Motor neuron (in vitro differentiated cells): ENCODE measurements around the gene AKT1. TPM values are rescaled to one million over a fixed set of nuclear protein-coding genes. Genes with fewer than 3 reads are reported as not detected.

Source experiments
- ATAC-seq, 8 experiments: fragments of 200-7000 bp; cut with Tn5 transposase; replicated peaks in 6 of 8; 2 replicates each; pipeline ENCODE4 v1.8.0; 2021; ENCODE audit warnings: mild to moderate bottlenecking in 8 of 8, moderate library complexity in 8 of 8
- H3K27ac ChIP-seq, 2 donors: fragments of 250-450 bp; sonication (Bioruptor Pico); 2 replicates each; pipeline ENCODE4 v1.9.0; 2021; ENCODE audit warnings: antibody characterized with exemption in 2 of 2, mild to moderate bottlenecking in 2 of 2, moderate library complexity in 1 of 2
- H3K4me1 ChIP-seq, 2 donors: fragments of 250-450 bp; sonication (Bioruptor Pico); replicated peaks in 1 of 2; 2 replicates each; pipeline ENCODE4 v1.6.1; 2021; ENCODE audit warnings: antibody characterized with exemption in 2 of 2, mild to moderate bottlenecking in 2 of 2, moderate library complexity in 1 of 2
- H3K4me3 ChIP-seq, 5 donors: fragments of 250-450 bp; sonication (Bioruptor Pico); 2 replicates each; pipeline ENCODE4 v1.9.0; 2021; ENCODE audit warnings: antibody characterized with exemption in 5 of 5, mild to moderate bottlenecking in 5 of 5, moderate library complexity in 4 of 5
- WGBS, 10 experiments: fragments of 450-650 bp; shearing (Covaris generic); methylation state at CpG; one replicate each; pipeline ENCODE4 v1.0.0; 2022; 5-methylcytosine and 5-hydroxymethylcytosine counted together
- in situ Hi-C, 9 experiments: fragments of 400-800 bp; cut with MboI; loops; one replicate each; pipeline ENCODE4 v1.15.0; 2021; ENCODE audit warnings: low sequenced_read_pairs in 9 of 9, low pct_unique_long_range_greater_than_20kb in 2 of 9; ENCODE audit not compliant: unreplicated experiment in 9 of 9
- total RNA-seq, 8 experiments: library from RNA; unstranded; fragments of 300-600 nt; gene quantifications; 2 replicates each; pipeline versions ENCODE4 v1.2.3 to v1.2.4, GENCODE V29; 2022

AKT1 gene
- total RNA-seq, 8 experiments from 2014 or later = 55.9 to 120 (median 96.6) TPM

GRCh38 chr14:104776961-104777807 is 18.4 kb downstream of the AKT1 start:
- 0 to 74% (median 53%) methylated on average over 1 to 3 of the region's 16 CpGs; no CpG with 5 or more reads in 7 of the 10 experiments for WGBS, 10 experiments
- in situ Hi-C loops = no loop called here
- Histone ChIP-seq H3K4me1 (peaks cover 12 to 20% of the 10 kb centered on the region in 2 donors), H3K27ac (peak overlapping the region; percentile 6 to 83), H3K4me3 (no peak overlapping the region)
- ATAC-seq = peak in 5 of 8 experiments; percentile 65 to 87 (median 74)

DNA sequence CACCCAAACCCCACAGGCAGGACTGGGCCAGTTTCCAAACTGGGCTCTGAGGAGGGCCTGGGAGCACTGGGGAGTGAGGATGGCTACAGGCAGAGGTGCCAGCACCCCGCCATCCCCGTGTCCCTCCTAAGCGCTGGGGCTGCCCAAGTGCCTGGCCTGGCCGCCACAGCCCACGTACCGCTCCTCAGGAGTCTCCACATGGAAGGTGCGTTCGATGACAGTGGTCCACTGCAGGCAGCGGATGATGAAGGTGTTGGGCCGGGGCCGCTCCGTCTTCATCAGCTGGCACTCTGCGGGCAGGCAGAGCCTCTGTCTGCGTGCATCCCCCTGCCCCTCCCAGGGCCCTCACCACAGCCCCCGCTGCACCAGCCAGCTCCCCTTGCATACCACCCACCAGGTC is 19.1 kb downstream of the AKT1 start:
- in situ Hi-C loops = no loop called here
- WGBS, 10 experiments = 90% methylated on average over 2 of the region's 15 CpGs; no CpG with 5 or more reads in 9 of the 10 experiments
- H3K4me1 ChIP-seq = peaks cover 12 to 20% of the 10 kb centered on the region in 2 donors
- ATAC-seq = no peak
- H3K4me3 ChIP-seq = no peak overlapping the region
- H3K27ac ChIP-seq = no peak overlapping the region

DNA sequence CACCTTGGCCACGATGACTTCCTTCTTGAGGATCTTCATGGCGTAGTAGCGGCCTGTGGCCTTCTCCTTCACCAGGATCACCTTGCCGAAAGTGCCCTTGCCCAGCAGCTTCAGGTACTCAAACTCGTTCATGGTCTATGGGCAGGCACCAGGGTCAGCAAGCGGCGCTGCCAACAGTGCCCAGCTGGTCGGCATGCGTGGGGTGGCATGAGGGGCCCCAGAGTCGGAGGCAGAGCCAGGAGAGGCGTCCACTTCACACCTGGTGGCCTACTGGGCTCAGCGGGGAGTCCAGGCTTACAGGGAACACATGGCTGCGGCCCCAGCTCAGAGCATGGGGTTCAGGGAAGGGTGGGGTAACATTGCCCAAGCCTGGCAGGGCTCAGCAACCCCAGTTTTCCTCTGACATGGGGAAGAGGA is 20.5 kb downstream of the AKT1 start:
- WGBS, 10 experiments = 67 to 100% (median 82%) methylated on average over 1 to 6 of the region's 13 CpGs; no CpG with 5 or more reads in 7 of the 10 experiments

DNA sequence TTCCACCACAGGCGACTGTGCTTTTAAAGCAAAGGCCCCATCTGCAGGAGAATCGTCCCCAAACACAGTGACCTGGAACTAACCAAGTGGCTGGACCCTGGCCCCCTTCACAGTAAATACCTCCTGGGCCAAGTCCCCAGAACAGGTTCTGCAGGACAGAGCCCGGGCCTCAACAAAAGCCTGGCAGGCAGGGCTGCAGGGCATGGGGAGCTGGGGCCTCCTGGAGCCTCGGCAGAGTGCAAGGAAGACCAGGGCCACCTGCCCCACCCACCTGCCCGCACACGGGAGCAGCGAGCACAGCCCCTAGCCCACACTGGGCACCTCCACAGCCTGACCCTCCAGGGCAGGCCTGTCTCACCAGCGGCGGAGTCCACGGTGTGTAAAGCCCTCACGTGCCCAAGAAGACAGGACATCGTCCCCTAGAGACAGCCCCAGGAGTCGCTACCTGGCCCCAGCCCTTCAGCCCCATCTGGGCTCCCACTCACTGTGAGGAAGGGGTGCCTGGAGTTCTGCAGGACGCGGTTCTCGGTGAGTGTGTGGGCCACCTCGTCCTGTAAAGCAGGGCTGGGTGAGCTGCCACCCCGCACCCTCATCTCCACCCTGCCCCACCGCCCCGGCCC is 21.0 kb downstream of the AKT1 start:
- ATAC-seq = no peak
- Histone ChIP-seq H3K4me3 (no peak overlapping the region), H3K27ac (no peak overlapping the region), H3K4me1 (peaks cover 18 to 26% of the 10 kb centered on the region in 2 donors)
- in situ Hi-C loops = no loop called here
- WGBS, 10 experiments = 78 to 90% (median 90%) methylated on average over 4 to 5 of the region's 20 CpGs; no CpG with 5 or more reads in 7 of the 10 experiments

More for the DNA sequence above, 20.5 kb downstream of the AKT1 start:
- Histone ChIP-seq H3K27ac (no peak overlapping the region), H3K4me1 (peaks cover 13 to 21% of the 10 kb centered on the region in 2 donors), H3K4me3 (no peak overlapping the region)
- ATAC-seq = no peak
- in situ Hi-C loops = no loop called here

DNA sequence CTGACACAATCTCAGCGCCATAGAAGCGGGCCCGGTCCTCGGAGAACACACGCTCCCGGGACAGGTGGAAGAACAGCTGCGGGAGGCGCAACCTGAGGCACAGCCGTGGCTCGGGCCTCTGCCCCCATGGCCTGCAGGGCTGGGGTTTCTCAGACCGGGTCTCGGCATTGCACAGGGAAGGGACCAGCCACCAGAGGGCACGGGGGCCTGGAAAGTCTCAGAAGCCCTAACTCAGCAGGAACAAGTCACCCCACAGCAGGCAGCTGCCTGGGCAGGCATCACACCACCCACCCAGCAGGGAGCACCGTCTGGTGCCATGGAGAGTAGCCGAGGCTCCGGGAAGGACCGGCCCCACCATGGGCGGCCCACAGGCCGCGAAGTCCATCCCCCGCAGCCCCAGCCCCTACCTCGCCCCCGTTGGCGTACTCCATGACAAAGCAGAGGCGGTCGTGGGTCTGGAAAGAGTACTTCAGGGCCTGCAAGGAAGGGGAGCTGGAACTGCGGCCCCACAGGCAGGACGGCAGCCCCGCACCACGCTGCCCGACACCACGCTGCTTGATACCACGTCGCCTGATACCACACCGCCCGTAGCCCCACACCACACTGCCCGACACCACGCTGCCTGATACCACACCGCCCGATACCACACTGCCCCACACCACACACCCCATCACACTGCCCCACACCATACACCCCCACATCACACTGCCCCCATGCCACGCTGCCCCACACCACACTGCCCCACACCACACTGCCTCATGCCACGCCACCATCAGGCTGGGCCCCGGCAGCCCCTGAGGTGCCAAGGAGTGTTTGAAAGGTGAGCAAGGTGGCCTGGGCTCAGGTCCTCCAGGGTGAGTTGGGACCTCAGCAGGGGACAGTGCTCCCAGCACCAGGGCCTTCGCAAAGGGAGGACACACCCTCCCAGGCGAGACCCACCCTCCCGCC is 21.8 kb downstream of the AKT1 start:
- 40 to 66% methylated on average over 1 to 7 of the region's 46 CpGs; no CpG with 5 or more reads in 8 of the 10 experiments for whole genome bisulfite sequencing, 10 experiments
- peaks cover 26 to 33% of the 10 kb centered on the region in 2 donors for H3K4me1 ChIP-seq
- no peak overlapping the region for H3K4me3 ChIP-seq
- no peak for ATAC-seq
- H3K27ac ChIP-seq = no peak overlapping the region
- in situ Hi-C loops = no loop called here

GRCh38 chr14:104772707-104773504 is 22.6 kb downstream of the AKT1 start:
- Histone ChIP-seq H3K4me1 (peaks cover 21 to 26% of the 10 kb centered on the region in 2 donors), H3K27ac (no peak overlapping the region), H3K4me3 (no peak overlapping the region)
- WGBS, 10 experiments = 80 to 100% (median 98%) methylated on average over 1 to 7 of the region's 38 CpGs; no CpG with 5 or more reads in 6 of the 10 experiments
- in situ Hi-C loops = no loop called here
- no peak for ATAC-seq

- Histone ChIP-seq H3K4me1 (peaks cover 18 to 20% of the 10 kb centered on the region in 2 donors), H3K4me3 (no peak overlapping the region), H3K27ac (no peak overlapping the region)
- in situ Hi-C loops = no loop called here
- no peak for ATAC-seq
- 80 to 100% (median 98%) methylated on average over 1 to 18 of the region's 34 CpGs; no CpG with 5 or more reads in 4 of the 10 experiments for WGBS, 10 experiments
Measured at GRCh38 chr14:104771918-104772706, 23.4 kb downstream of the AKT1 start.

- in situ Hi-C loops = no loop called here
- Histone ChIP-seq H3K4me1 (peaks cover 16% of the 10 kb centered on the region in 2 donors), H3K4me3 (no peak overlapping the region), H3K27ac (no peak overlapping the region)
- ATAC-seq = no peak
- 100% methylated on average over 1 to 2 of the region's 4 CpGs; no CpG with 5 or more reads in 7 of the 10 experiments for WGBS, 10 experiments
Measured at GRCh38 chr14:104771374-104771773, 24.2 kb downstream of the AKT1 start.

- ATAC-seq = no peak
- in situ Hi-C loops = no loop called here
- H3K4me3 ChIP-seq = no peak overlapping the region
- no peak overlapping the region for H3K27ac ChIP-seq
- WGBS, 10 experiments = 89 to 100% (median 95%) methylated on average over 2 to 5 of the region's 5 CpGs; no CpG with 5 or more reads in 7 of the 10 experiments
- H3K4me1 ChIP-seq = peaks cover 16% of the 10 kb centered on the region in 2 donors
Measured at GRCh38 chr14:104770851-104771272, 24.7 kb downstream of the AKT1 start.

- in situ Hi-C loops = no loop called here
- H3K27ac ChIP-seq = peak overlapping the region; percentile 14 to 89
Measured at GRCh38 chr14:104770072-104770579, 25.4 kb downstream of the AKT1 start.

More at GRCh38 chr14:104770072-104770579, 25.4 kb downstream of the AKT1 start:
- H3K4me3 ChIP-seq = no peak overlapping the region
- H3K4me1 ChIP-seq = peaks cover 16% of the 10 kb centered on the region in 2 donors
- no peak for ATAC-seq
- 20 to 100% (median 76%) methylated on average over 1 to 12 of the region's 24 CpGs; no CpG with 5 or more reads in 4 of the 10 experiments for WGBS, 10 experiments
